ENCODE results near the gene C10orf71.

Gene C10orf71

GRCh38 chr10:49325916-49326783, 27.2 kb downstream of the C10orf71 start:
- in situ Hi-C loops (cut with HindIII; ENCODE audit: low sequenced_read_pairs): no loop called here
- no peak overlapping the region for H3K4me3 ChIP-seq (ENCODE audit: low read depth, low read length)
- no peak for DNase-seq (ENCODE audit: low read depth)
- TF ChIP-seq CTCF (IDR thresholded peaks at IDR 0.05; ENCODE audit: low read depth, low read length, missing control alignments): no peak

GRCh38 chr10:49327036-49327813, 28.3 kb downstream of the C10orf71 start:
- no peak for DNase-seq (ENCODE audit: low read depth)
- H3K4me3 ChIP-seq (ENCODE audit: low read depth, low read length): no peak overlapping the region
- TF ChIP-seq CTCF (IDR thresholded peaks at IDR 0.05; ENCODE audit: low read depth, low read length, missing control alignments): no peak
- in situ Hi-C loops (cut with HindIII; ENCODE audit: low sequenced_read_pairs): no loop called here

DNA sequence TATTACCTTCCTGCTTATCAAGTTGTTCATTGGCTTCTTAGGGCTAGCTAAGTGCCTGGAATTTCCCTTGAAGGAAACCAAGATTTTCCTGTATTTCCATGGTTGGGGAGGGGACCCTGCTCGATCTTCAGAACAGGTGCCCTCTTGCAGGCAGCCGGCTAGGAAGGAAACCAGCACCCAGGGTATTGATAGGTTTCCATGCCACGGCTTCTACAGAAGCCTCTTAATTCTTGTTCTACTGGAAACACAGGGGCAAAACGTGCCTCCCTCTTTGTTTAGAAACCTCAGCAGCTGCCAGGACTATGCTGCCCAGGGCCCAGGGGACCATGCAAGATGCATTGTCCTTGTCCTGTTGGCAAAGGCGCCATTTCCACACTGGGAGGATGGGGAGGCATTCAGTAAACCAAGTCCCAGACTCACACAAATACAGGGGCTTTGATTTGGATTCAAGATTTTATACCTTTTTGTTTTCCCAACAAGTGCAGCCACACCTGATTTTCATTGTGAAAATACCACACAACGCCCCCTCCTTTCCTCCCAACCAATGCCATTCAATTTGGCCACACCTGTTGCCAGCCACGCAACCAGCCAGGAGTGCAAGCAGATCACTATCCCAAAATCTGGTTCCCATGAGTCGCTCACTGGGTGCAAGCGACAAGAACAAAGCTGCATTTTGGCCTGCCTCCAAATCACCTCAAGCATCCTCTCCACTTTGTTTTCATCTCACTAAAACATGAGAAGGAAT, 29.6 kb downstream of the C10orf71 start:
- no peak for DNase-seq (ENCODE audit: low read depth)
- no peak for TF ChIP-seq CTCF (IDR thresholded peaks at IDR 0.05; ENCODE audit: low read depth, low read length, missing control alignments)
- in situ Hi-C loops (cut with HindIII; ENCODE audit: low sequenced_read_pairs): no loop called here

GRCh38 chr10:49329146-49329505, 30.2 kb downstream of the C10orf71 start:
- in situ Hi-C loops (cut with HindIII; ENCODE audit: low sequenced_read_pairs): no loop called here
- no peak for DNase-seq (ENCODE audit: low read depth)
- no peak for TF ChIP-seq CTCF (IDR thresholded peaks at IDR 0.05; ENCODE audit: low read depth, low read length, missing control alignments)
- H3K4me3 ChIP-seq (ENCODE audit: low read depth, low read length): no peak overlapping the region

More for the DNA sequence above, 29.6 kb downstream of the C10orf71 start:
- H3K4me3 ChIP-seq (ENCODE audit: low read depth, low read length): no peak overlapping the region

- no peak for TF ChIP-seq CTCF (IDR thresholded peaks at IDR 0.05; ENCODE audit: low read depth, low read length, missing control alignments)
- in situ Hi-C loops (cut with HindIII; ENCODE audit: low sequenced_read_pairs): no loop called here
- no peak overlapping the region for H3K4me3 ChIP-seq (ENCODE audit: low read depth, low read length)
- no peak for DNase-seq (ENCODE audit: low read depth)
Measured at GRCh38 chr10:49330127-49330665, 31.2 kb downstream of the C10orf71 start.

DNA sequence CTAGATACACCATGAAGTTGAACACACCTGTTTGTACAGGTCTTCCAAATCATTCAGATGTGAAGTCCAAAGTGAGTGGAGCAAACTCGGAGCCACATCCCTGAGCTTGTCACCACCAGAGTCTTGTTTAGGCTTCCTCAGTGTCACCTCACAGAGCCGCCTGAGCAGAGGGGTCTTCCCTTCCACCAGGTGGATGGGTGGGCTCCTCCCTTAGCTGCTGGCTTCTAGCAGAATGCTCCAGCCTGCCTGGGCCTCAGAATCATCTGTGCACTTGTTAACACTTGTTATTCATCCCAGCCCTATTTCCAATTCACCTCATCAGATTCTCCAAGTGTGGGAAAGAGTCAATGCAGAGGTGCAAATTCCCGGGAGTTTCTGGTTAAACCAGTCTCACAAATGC, 32.5 kb downstream of the C10orf71 start:
- no peak overlapping the region for H3K4me3 ChIP-seq (ENCODE audit: low read depth, low read length)
- in situ Hi-C loops (cut with HindIII; ENCODE audit: low sequenced_read_pairs): no loop called here
- DNase-seq (ENCODE audit: low read depth): no peak
- TF ChIP-seq CTCF (IDR thresholded peaks at IDR 0.05; ENCODE audit: low read depth, low read length, missing control alignments): no peak
